ENCODE measurements around the gene TRAPPC2B. TPM values are rescaled to one million over a fixed set of nuclear protein-coding genes. Genes with fewer than 3 reads are reported as not detected.

Gene TRAPPC2B
- total and polyA plus RNA-seq, 2 of the 13 experiments (the other 11 are each of a cell fraction or from before 2014, with no cell fraction given), result 13.3 to 17.7 TPM

- TF ChIP-seq ZBTB3 (CRISPR knock-in tag; IDR thresholded peaks at IDR 0.05; ENCODE audit: borderline replicate concordance, low read depth) (no peak), SIN3A (IDR thresholded peaks at IDR 0.05; ENCODE audit: borderline replicate concordance, low read depth, low read length) (peak; percentile 74; the same call in 1 of the 2 replicates), KLF11 (CRISPR knock-in tag; IDR thresholded peaks at IDR 0.05) (no peak), RORA (CRISPR knock-in tag; IDR thresholded peaks at IDR 0.05) (no peak), AKAP8 (CRISPR knock-in tag; IDR thresholded peaks at IDR 0.05) (no peak), SOX13 (IDR thresholded peaks at IDR 0.05) (no peak), SOX13 (CRISPR knock-in tag; conservative IDR thresholded peaks at IDR 0.05 in 1 of 2, IDR thresholded peaks at IDR 0.05 in 1 of 2) (no peak), ZNF34 (CRISPR knock-in tag; IDR thresholded peaks at IDR 0.05; ENCODE audit: borderline replicate concordance) (no peak), CREB3 (CRISPR knock-in tag; IDR thresholded peaks at IDR 0.05) (no peak), ZFX (CRISPR knock-in tag; IDR thresholded peaks at IDR 0.05; ENCODE audit: low read depth) (peak; percentile 45), TFDP1 (CRISPR knock-in tag; IDR thresholded peaks at IDR 0.05; ENCODE audit: borderline replicate concordance) (peak; percentile 56; the same call in 1 of the 2 replicates), SRSF1 (optimal IDR thresholded peaks at IDR 0.05; ENCODE audit: low read depth, low read length) (peak; percentile 47), CREM (IDR thresholded peaks at IDR 0.05) (peak; percentile 99), CREM (CRISPR knock-in tag; IDR thresholded peaks at IDR 0.05) (peak; percentile 81), KAT8 (CRISPR knock-in tag; IDR thresholded peaks at IDR 0.05) (peak; percentile 98), HNF1B (CRISPR knock-in tag; IDR thresholded peaks at IDR 0.05) (peak; percentile 92), HNF4A (CRISPR knock-in tag; IDR thresholded peaks at IDR 0.05) (no peak), ZBTB2 (CRISPR knock-in tag; IDR thresholded peaks at IDR 0.05; ENCODE audit: low read depth) (peak; percentile 50; the same call in 1 of the 2 replicates), KLF16 (CRISPR knock-in tag; IDR thresholded peaks at IDR 0.05) (peak in 1 of 2 experiments; percentile 47; a peak in 1 of 4 replicates), IKZF5 (CRISPR knock-in tag; IDR thresholded peaks at IDR 0.05) (peak; percentile 46; the same call in 1 of the 2 replicates), ZNF335 (CRISPR knock-in tag; IDR thresholded peaks at IDR 0.05) (peak; percentile 49), ESRRA (CRISPR knock-in tag; IDR thresholded peaks at IDR 0.05; ENCODE audit: low read depth) (no peak), XRCC5 (optimal IDR thresholded peaks at IDR 0.05; ENCODE audit: low read length) (peak; percentile 70), ZFY (CRISPR knock-in tag; IDR thresholded peaks at IDR 0.05) (peak; percentile 56)
These were observed at the start of gene TRAPPC2B, which contains the start of gene ZNF547 (continued) for GRCh38 chr19:57362997-57363687.
